DOHH2 (cell line): Measurements from ENCODE around the gene PPP4R4.

Experiments used
- CTCF ChIP-seq: fragments of 200-600 bp; sonication (generic); IDR thresholded peaks from one replicate; pipeline ENCODE4 v1.5.1; 2014; ENCODE audit warnings: antibody characterized with exemption, mild to moderate bottlenecking, low read depth, low read length; ENCODE audit not compliant: poor library complexity, severe bottlenecking
- EZH2phosphoT487 ChIP-seq: fragments of 200-600 bp; sonication (generic); IDR thresholded peaks from 2 replicates; pipeline ENCODE4 v1.6.1; 2017; ENCODE audit warnings: borderline replicate concordance, mild to moderate bottlenecking, antibody characterized with exemption, low read length, moderate library complexity, mixed read lengths

GRCh38 chr14:94175011-94175745, 1.1 kb downstream of the PPP4R4 start:
- TF ChIP-seq CTCF (no peak), EZH2phosphoT487 (peak; percentile 98; the same call in 1 of the 2 replicates)
